HL-60 (cell line): ENCODE measurements around the gene FGF23.

Experiments
- GABPA ChIP-seq: IDR thresholded peaks from 2 replicates; pipeline ENCODE4 v1.6.1; 2012; ENCODE audit warnings: low read depth
- POLR2AphosphoS5 ChIP-seq: IDR thresholded peaks from 2 replicates; pipeline ENCODE4 v1.6.1; 2012; ENCODE audit warnings: low read depth
- REST ChIP-seq: IDR thresholded peaks from 2 replicates; pipeline ENCODE4 v1.6.1; 2012; ENCODE audit warnings: low read depth; ENCODE audit not compliant: insufficient replicate concordance
- TF ChIP-seq, protein P1 (sequence below): IDR thresholded peaks from one replicate; pipeline ENCODE4 v1.5.1; 2011; ENCODE audit warnings: low read length, control low read depth, inconsistent platforms; ENCODE audit not compliant: insufficient read depth

DNA sequence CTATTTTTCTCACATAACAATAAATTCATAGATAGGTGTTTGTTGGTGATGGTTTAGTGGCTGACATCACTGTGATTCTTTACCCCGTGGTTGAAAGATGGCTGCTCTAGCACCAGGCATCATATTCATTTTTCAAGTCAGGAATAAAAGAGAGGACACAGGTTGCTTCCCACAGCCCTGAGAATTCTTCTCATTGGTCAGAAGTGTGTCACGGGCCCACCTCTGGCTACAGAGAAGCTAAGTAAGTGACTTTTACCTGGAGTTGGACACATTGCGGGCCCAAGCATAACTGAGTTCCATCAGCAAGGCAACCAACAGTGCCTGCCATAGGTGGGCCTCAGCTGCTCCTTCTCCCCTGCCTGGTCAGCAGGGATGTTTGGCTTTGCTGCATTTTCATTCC is 27.6 kb upstream of the FGF23 start:
- TF ChIP-seq, protein P1, sequence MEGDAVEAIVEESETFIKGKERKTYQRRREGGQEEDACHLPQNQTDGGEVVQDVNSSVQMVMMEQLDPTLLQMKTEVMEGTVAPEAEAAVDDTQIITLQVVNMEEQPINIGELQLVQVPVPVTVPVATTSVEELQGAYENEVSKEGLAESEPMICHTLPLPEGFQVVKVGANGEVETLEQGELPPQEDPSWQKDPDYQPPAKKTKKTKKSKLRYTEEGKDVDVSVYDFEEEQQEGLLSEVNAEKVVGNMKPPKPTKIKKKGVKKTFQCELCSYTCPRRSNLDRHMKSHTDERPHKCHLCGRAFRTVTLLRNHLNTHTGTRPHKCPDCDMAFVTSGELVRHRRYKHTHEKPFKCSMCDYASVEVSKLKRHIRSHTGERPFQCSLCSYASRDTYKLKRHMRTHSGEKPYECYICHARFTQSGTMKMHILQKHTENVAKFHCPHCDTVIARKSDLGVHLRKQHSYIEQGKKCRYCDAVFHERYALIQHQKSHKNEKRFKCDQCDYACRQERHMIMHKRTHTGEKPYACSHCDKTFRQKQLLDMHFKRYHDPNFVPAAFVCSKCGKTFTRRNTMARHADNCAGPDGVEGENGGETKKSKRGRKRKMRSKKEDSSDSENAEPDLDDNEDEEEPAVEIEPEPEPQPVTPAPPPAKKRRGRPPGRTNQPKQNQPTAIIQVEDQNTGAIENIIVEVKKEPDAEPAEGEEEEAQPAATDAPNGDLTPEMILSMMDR = no peak
- no peak for TF ChIP-seq POLR2AphosphoS5
- no peak for TF ChIP-seq REST
- TF ChIP-seq GABPA = no peak
